SK-N-SH (cell line): ENCODE results near the gene CYP2A13.

Source experiments
- CHD2 ChIP-seq: fragments of 150-350 bp; IDR thresholded peaks from 2 replicates; pipeline ENCODE4 v1.6.1; 2018; ENCODE audit warnings: low read length; ENCODE audit not compliant: partially characterized antibody
- CTCF ChIP-seq: fragments of 200-600 bp; sonication (generic); IDR thresholded peaks from 2 replicates; pipeline ENCODE4 v1.6.1; 2017; ENCODE audit warnings: antibody characterized with exemption, mild to moderate bottlenecking, moderate library complexity
- EP300 ChIP-seq, 2 experiments: IDR thresholded peaks; 2 replicates each; pipeline versions ENCODE4 v1.4.0 to v1.6.1; 2012; ENCODE audit warnings: borderline replicate concordance in 1 of 2, low read depth in 1 of 2, low read length in 1 of 2
- EZH2phosphoT487 ChIP-seq: fragments of 200-600 bp; sonication (generic); IDR thresholded peaks from 2 replicates; pipeline ENCODE4 v1.6.1; 2017; ENCODE audit warnings: low read depth, mixed run types, mild to moderate bottlenecking, antibody characterized with exemption, moderate library complexity, borderline replicate concordance
- GABPA ChIP-seq: IDR thresholded peaks from 2 replicates; pipeline ENCODE4 v1.4.0; 2012; ENCODE audit warnings: low read depth, mild to moderate bottlenecking
- MAX ChIP-seq: IDR thresholded peaks from 2 replicates; pipeline ENCODE4 v1.4.0; 2012; ENCODE audit warnings: low read depth
- MXI1 ChIP-seq: IDR thresholded peaks from 2 replicates; pipeline ENCODE4 v1.6.1; 2012; ENCODE audit warnings: mild to moderate bottlenecking, low read depth, low read length, improper control_type of control experiment
- RAD21 ChIP-seq: IDR thresholded peaks from 2 replicates; pipeline ENCODE4 v1.6.1; 2012; ENCODE audit warnings: mild to moderate bottlenecking, low read length
- RFX5 ChIP-seq: IDR thresholded peaks from 2 replicates; pipeline ENCODE4 v1.6.1; 2012; ENCODE audit warnings: mild to moderate bottlenecking, improper control_type of control experiment, low read length
- TAF1 ChIP-seq: IDR thresholded peaks from 2 replicates; pipeline ENCODE4 v1.6.1; 2012; ENCODE audit warnings: low read depth, mild to moderate bottlenecking, low read length, moderate library complexity, borderline replicate concordance
- USF1 ChIP-seq: IDR thresholded peaks from 2 replicates; pipeline ENCODE4 v1.4.0; 2012; ENCODE audit warnings: low read depth, borderline replicate concordance
- USF2 ChIP-seq: fragments of 150-350 bp; IDR thresholded peaks from 2 replicates; pipeline ENCODE4 v1.6.1; 2017; ENCODE audit warnings: antibody characterized with exemption, low read length, low read depth, borderline replicate concordance

GRCh38 chr19:41064974-41065569, 23.2 kb upstream of the CYP2A13 start:
- TF ChIP-seq RAD21: no peak
- no peak for TF ChIP-seq CTCF
- TF ChIP-seq USF2: no peak
- no peak for TF ChIP-seq GABPA
- no peak for TF ChIP-seq RFX5
- TF ChIP-seq MXI1: no peak
- TF ChIP-seq EP300 (IDR thresholded peaks at IDR 0.05; ENCODE audit: borderline replicate concordance in 1 of 2, low read depth in 1 of 2, low read length in 1 of 2): no peak
- no peak for TF ChIP-seq TAF1
- no peak for TF ChIP-seq CHD2
- TF ChIP-seq USF1: no peak
- no peak for TF ChIP-seq MAX
- no peak for TF ChIP-seq EZH2phosphoT487
